HG03520 (cell line): Measurements from ENCODE around the gene TPGS1.
"Not testable (repeated sequence)": the region's sequence is repeated elsewhere in the genome, so short reads cannot be mapped to it uniquely, and the experiment has no call there.

Experiments used
- ATAC-seq: cut with Tn5 transposase; IDR thresholded peaks from one replicate; pipeline ENCODE4 v1.9.1; 2021; ENCODE audit warnings: mild to moderate bottlenecking, moderate library complexity; ENCODE audit not compliant: unreplicated experiment

TPGS1 gene

GRCh38 chr19:475360-475759 lies 31.9 kb upstream of the TPGS1 start:
- ATAC-seq, result no peak

- ATAC-seq, result no peak
These were observed 28.9 kb upstream of the TPGS1 start for GRCh38 chr19:478236-478903.

GRCh38 chr19:478976-479375 lies 28.3 kb upstream of the TPGS1 start:
- ATAC-seq, result no peak

GRCh38 chr19:480016-480855 lies 27.1 kb upstream of the TPGS1 start:
- ATAC-seq, result no peak

GRCh38 chr19:481100-481499 lies 26.2 kb upstream of the TPGS1 start:
- not testable (repeated sequence) for ATAC-seq

GRCh38 chr19:482186-483041 lies 24.9 kb upstream of the TPGS1 start:
- no peak for ATAC-seq

GRCh38 chr19:483332-484072 lies 23.8 kb upstream of the TPGS1 start:
- ATAC-seq, result no peak

- ATAC-seq, result no peak
These were observed 22.8 kb upstream of the TPGS1 start for GRCh38 chr19:484494-484893.

- no peak for ATAC-seq
These were observed 22.2 kb upstream of the TPGS1 start for GRCh38 chr19:485077-485476.

- ATAC-seq, result no peak
These were observed 21.6 kb upstream of the TPGS1 start for GRCh38 chr19:485583-486236.

- no peak for ATAC-seq
These were observed 18.5 kb upstream of the TPGS1 start for GRCh38 chr19:488505-489417.

GRCh38 chr19:489418-490196 lies 17.7 kb upstream of the TPGS1 start:
- no peak for ATAC-seq

- no peak for ATAC-seq
These were observed 16.1 kb upstream of the TPGS1 start for GRCh38 chr19:491146-491741.

- ATAC-seq, result no peak
These were observed 15.2 kb upstream of the TPGS1 start for GRCh38 chr19:492091-492531.

- ATAC-seq, result no peak
These were observed 13.7 kb upstream of the TPGS1 start for GRCh38 chr19:493391-494170.

- no peak for ATAC-seq
These were observed 12.9 kb upstream of the TPGS1 start for GRCh38 chr19:494171-495080.
